ENCODE results near the gene CDK6. TPM values are rescaled to one million over a fixed set of nuclear protein-coding genes. Genes with fewer than 3 reads are reported as not detected.

CDK6 gene
- polyA plus RNA-seq, 1 donor (not counting 4 experiments of a cell fraction or from before 2014, with no cell fraction given) = 53.5 TPM

GRCh38 chr7:92582948-92583347 lies 253.4 kb downstream of the CDK6 start:
- dilution Hi-C loops (cut with MboI; ENCODE audit: extremely low pct_ligation_motif_present, low sequenced_read_pairs) = no loop called here
- no peaks in the 10 kb centered on the region for H4K20me1 ChIP-seq (ENCODE audit: control insufficient read depth, extremely low read depth, insufficient read depth, low read length)
- no peak for FAIRE-seq

GRCh38 chr7:92576296-92576695 lies 260.1 kb downstream of the CDK6 start:
- Histone ChIP-seq H3K27me3 (ENCODE audit: control insufficient read depth, extremely low read depth, insufficient read depth, low read length) (no peaks in the 10 kb centered on the region), H3K4me1 (ENCODE audit: control insufficient read depth, extremely low read depth, insufficient read depth, low read length) (no peaks in the 10 kb centered on the region), H3K79me2 (ENCODE audit: control insufficient read depth, insufficient read depth, low read length) (peaks cover 14% of the 10 kb centered on the region), H3K27ac (ENCODE audit: control insufficient read depth, insufficient read depth, low read length) (no peak overlapping the region), H3K4me3 (ENCODE audit: control insufficient read depth in 2 of 3, extremely low read depth in 1 of 3, insufficient read depth in 2 of 3, low read depth in 1 of 3, low read length in 3 of 3) (no peak overlapping the region), H2AFZ (ENCODE audit: control insufficient read depth, low read length) (no peak overlapping the region), H3K9ac (ENCODE audit: control insufficient read depth, extremely low read depth, insufficient read depth, low read length) (no peak overlapping the region), H3K4me2 (ENCODE audit: control insufficient read depth, extremely low read depth, insufficient read depth, low read depth, low read length) (no peak overlapping the region), H4K20me1 (ENCODE audit: control insufficient read depth, extremely low read depth, insufficient read depth, low read length) (no peaks in the 10 kb centered on the region), H3K9me3 (ENCODE audit: control insufficient read depth, low read depth, low read length) (no peaks in the 10 kb centered on the region), H3K9me1 (ENCODE audit: control insufficient read depth, extremely low read depth, insufficient read depth, low read length) (no peaks in the 10 kb centered on the region), H3K36me3 (ENCODE audit: control insufficient read depth in 2 of 2, extremely low read depth in 1 of 2, insufficient read depth in 2 of 2, low read length in 2 of 2) (peaks cover 9 to 35% of the 10 kb centered on the region in 2 experiments)
- FAIRE-seq = no peak
- TF ChIP-seq CTCF (optimal IDR thresholded peaks at IDR 0.05 in 1 of 3, IDR thresholded peaks at IDR 0.05 in 1 of 3, conservative IDR thresholded peaks at IDR 0.05 in 1 of 3; ENCODE audit: extremely low read depth in 1 of 3, insufficient read depth in 2 of 3, low read length in 3 of 3) = no peak
- TF ChIP-seq EZH2 (IDR thresholded peaks at IDR 0.05; ENCODE audit: low read length) = no peak
- no peak for DNase-seq (ENCODE audit: low read depth, low spot score)
- dilution Hi-C loops (cut with MboI; ENCODE audit: extremely low pct_ligation_motif_present, low sequenced_read_pairs) = no loop called here

More at GRCh38 chr7:92582948-92583347, 253.4 kb downstream of the CDK6 start:
- Histone ChIP-seq H3K79me2 (ENCODE audit: control insufficient read depth, insufficient read depth, low read length) (peaks cover 79% of the 10 kb centered on the region), H2AFZ (ENCODE audit: control insufficient read depth, low read length) (no peak overlapping the region), H3K27ac (ENCODE audit: control insufficient read depth, insufficient read depth, low read length) (no peak overlapping the region), H3K4me3 (ENCODE audit: control insufficient read depth in 2 of 3, extremely low read depth in 1 of 3, insufficient read depth in 2 of 3, low read depth in 1 of 3, low read length in 3 of 3) (no peak overlapping the region), H3K4me1 (ENCODE audit: control insufficient read depth, extremely low read depth, insufficient read depth, low read length) (peaks cover 8% of the 10 kb centered on the region), H3K9ac (ENCODE audit: control insufficient read depth, extremely low read depth, insufficient read depth, low read length) (no peak overlapping the region), H3K36me3 (ENCODE audit: control insufficient read depth in 2 of 2, extremely low read depth in 1 of 2, insufficient read depth in 2 of 2, low read length in 2 of 2) (peaks cover 10 to 13% of the 10 kb centered on the region in 2 experiments), H3K27me3 (ENCODE audit: control insufficient read depth, extremely low read depth, insufficient read depth, low read length) (no peaks in the 10 kb centered on the region), H3K9me1 (ENCODE audit: control insufficient read depth, extremely low read depth, insufficient read depth, low read length) (no peaks in the 10 kb centered on the region), H3K4me2 (ENCODE audit: control insufficient read depth, extremely low read depth, insufficient read depth, low read depth, low read length) (no peak overlapping the region), H3K9me3 (ENCODE audit: control insufficient read depth, low read depth, low read length) (no peaks in the 10 kb centered on the region)
- TF ChIP-seq CTCF (optimal IDR thresholded peaks at IDR 0.05 in 1 of 3, IDR thresholded peaks at IDR 0.05 in 1 of 3, conservative IDR thresholded peaks at IDR 0.05 in 1 of 3; ENCODE audit: extremely low read depth in 1 of 3, insufficient read depth in 2 of 3, low read length in 3 of 3) (no peak), EZH2 (IDR thresholded peaks at IDR 0.05; ENCODE audit: low read length) (no peak)
- DNase-seq (ENCODE audit: low read depth, low spot score) = no peak

Measured in keratinocyte (primary cell).